K562 (cell line): Measurements from ENCODE around the gene MAD2L1BP. TPM values are rescaled to one million over a fixed set of nuclear protein-coding genes. Genes with fewer than 3 reads are reported as not detected.

Experiments used
- CHD7 ChIP-seq: fragments of 200-600 bp; sonication (generic); IDR thresholded peaks from one replicate; pipeline ENCODE4 v1.6.1; 2012; ENCODE audit warnings: mild to moderate bottlenecking, low read depth, low read length, inconsistent platforms
- FOXA1 ChIP-seq: fragments of 450-650 bp; IDR thresholded peaks from 2 replicates; pipeline ENCODE4 v1.6.1; 2016; ENCODE audit warnings: mild to moderate bottlenecking, borderline replicate concordance
- HDAC2 ChIP-seq: fragments of 450-650 bp; IDR thresholded peaks from 2 replicates; pipeline ENCODE4 v1.6.1; 2016; ENCODE audit warnings: mild to moderate bottlenecking
- KLF1 ChIP-seq: fragments of 450-650 bp; IDR thresholded peaks from 2 replicates; pipeline ENCODE4 v1.6.1; 2016; ENCODE audit warnings: missing genetic modification characterization, missing compliant biosample characterization
- NFYB ChIP-seq: IDR thresholded peaks from 2 replicates; pipeline ENCODE4 v1.6.1; 2011; ENCODE audit warnings: mild to moderate bottlenecking, moderate library complexity; ENCODE audit not compliant: insufficient read length; ENCODE audit errors: extremely low read depth
- SRF ChIP-seq, 2 experiments: fragments of 250-450, 450-650 bp in 1 of 2; sonication (Bioruptor Pico) in 1 of 2; sonication (generic) in 1 of 2; formaldehyde crosslinking; IDR thresholded peaks; 2 replicates each; pipeline versions ENCODE4 v1.5.0 to v1.5.1; 2020 to 2022; ENCODE audit warnings: mild to moderate bottlenecking in 1 of 2, missing genetic modification reagents in 1 of 2
- SUPT5H ChIP-seq: fragments of 450-650 bp; IDR thresholded peaks from 2 replicates; pipeline ENCODE4 v1.6.1; 2016
- ZNF165 ChIP-seq: fragments of 250-450 bp; sonication (Bioruptor Pico); IDR thresholded peaks from 2 replicates; pipeline ENCODE4 v1.4.0; 2020; ENCODE audit warnings: borderline replicate concordance
- polyA plus RNA-seq, 8 experiments: library from polyadenylated mRNA; depleted of rRNA in 4 of 8; stranded (reverse) in 5 of 8; unstranded in 3 of 8; fragments of >200 nt; fragmentation: Nextera tagmentation in 2 of 8; fragmentation: Illumina TruSeq in 1 of 8; extraction: Ambion mirVana in 2 of 8; extraction: Trizol in 1 of 8; gene quantifications; 2 replicates each; pipeline versions ENCODE4 v1.2.1 to v1.2.3, GENCODE V29; 2011 to 2014; ENCODE audit warnings: inconsistent platforms in 1 of 8, missing spikeins in 1 of 8
- total RNA-seq, 7 experiments: library from RNA; depleted of rRNA in 6 of 7; stranded (reverse); fragments of >200 nt in 6 of 7; fragmentation: Illumina TruSeq in 2 of 7; extraction: Trizol in 2 of 7; gene quantifications; 2 replicates each; pipeline versions ENCODE4 v1.2.1 to v1.2.3, GENCODE V29; 2011 to 2021; ENCODE audit warnings: low replicate concordance in 1 of 7
- TF ChIP-seq, protein P1 (sequence below): fragments of 450-650 bp; conservative IDR thresholded peaks from 2 replicates; pipeline ENCODE4 v1.6.1; 2016; ENCODE audit warnings: missing genetic modification characterization, low read depth, mild to moderate bottlenecking, missing compliant biosample characterization, moderate library complexity
- TF ChIP-seq, protein P2 (sequence below): IDR thresholded peaks from 2 replicates; pipeline ENCODE4 v1.6.1; 2014; ENCODE audit warnings: antibody characterized with exemption
- TF ChIP-seq, protein P3 (sequence below): fragments of 250-450 bp; sonication (Bioruptor Pico); IDR thresholded peaks from 2 replicates; pipeline ENCODE4 v1.8.0; 2021; ENCODE audit warnings: moderate library complexity, mild to moderate bottlenecking, inconsistent platforms

The MAD2L1BP gene
- total and polyA plus RNA-seq, 9 of the 15 experiments (the other 6 are each of a cell fraction or from before 2014, with no cell fraction given) = 69.7 to 321 (median 111) TPM

DNA sequence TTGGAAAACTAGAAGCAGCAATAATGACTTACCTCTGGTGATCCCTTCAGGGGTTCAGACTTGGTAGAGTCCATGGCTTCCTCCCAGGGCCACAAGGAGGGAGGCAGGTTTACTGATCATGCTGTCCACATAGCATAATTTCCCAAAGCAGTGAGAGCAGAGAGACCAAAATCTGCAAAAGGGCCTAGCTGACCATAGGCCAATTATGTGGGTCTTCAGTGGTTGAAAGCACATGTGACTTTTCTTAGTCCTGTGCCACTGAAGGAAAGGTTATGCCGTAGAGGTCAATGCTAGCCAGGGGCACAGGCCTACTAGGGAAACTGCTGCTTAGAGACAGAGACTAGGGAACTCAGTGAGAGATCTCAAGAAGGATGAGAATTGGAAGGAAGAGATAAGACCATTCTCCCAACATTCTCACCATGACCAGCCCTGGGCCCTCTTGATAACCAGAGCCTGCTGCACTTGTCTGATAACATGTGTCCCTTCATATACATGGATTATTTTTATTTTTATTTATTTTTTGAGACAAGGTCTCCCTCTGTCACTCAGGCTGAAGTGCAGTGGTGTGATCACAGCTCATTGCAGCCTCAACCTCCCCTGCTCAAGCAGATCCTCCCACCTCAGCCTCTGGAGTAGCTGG, 4.5 kb upstream of the MAD2L1BP start (continued):
- TF ChIP-seq FOXA1 (no peak), NFYB (no peak), KLF1 (no peak), CHD7 (no peak), SUPT5H (peak; percentile 71), ZNF165 (CRISPR knock-in tag) (peak; percentile 78), HDAC2 (peak; percentile 90; the same call in 1 of the 2 replicates), SRF (CRISPR knock-in tag; IDR thresholded peaks at IDR 0.05) (peak in 1 of 2 experiments; percentile 40; a peak in 3 of 4 replicates)
- TF ChIP-seq, protein P1, sequence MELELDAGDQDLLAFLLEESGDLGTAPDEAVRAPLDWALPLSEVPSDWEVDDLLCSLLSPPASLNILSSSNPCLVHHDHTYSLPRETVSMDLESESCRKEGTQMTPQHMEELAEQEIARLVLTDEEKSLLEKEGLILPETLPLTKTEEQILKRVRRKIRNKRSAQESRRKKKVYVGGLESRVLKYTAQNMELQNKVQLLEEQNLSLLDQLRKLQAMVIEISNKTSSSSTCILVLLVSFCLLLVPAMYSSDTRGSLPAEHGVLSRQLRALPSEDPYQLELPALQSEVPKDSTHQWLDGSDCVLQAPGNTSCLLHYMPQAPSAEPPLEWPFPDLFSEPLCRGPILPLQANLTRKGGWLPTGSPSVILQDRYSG = peak; percentile 93
- TF ChIP-seq, protein P2, sequence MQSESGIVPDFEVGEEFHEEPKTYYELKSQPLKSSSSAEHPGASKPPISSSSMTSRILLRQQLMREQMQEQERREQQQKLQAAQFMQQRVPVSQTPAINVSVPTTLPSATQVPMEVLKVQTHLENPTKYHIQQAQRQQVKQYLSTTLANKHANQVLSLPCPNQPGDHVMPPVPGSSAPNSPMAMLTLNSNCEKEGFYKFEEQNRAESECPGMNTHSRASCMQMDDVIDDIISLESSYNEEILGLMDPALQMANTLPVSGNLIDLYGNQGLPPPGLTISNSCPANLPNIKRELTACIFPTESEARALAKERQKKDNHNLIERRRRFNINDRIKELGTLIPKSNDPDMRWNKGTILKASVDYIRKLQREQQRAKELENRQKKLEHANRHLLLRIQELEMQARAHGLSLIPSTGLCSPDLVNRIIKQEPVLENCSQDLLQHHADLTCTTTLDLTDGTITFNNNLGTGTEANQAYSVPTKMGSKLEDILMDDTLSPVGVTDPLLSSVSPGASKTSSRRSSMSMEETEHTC = no peak
- TF ChIP-seq, protein P3, sequence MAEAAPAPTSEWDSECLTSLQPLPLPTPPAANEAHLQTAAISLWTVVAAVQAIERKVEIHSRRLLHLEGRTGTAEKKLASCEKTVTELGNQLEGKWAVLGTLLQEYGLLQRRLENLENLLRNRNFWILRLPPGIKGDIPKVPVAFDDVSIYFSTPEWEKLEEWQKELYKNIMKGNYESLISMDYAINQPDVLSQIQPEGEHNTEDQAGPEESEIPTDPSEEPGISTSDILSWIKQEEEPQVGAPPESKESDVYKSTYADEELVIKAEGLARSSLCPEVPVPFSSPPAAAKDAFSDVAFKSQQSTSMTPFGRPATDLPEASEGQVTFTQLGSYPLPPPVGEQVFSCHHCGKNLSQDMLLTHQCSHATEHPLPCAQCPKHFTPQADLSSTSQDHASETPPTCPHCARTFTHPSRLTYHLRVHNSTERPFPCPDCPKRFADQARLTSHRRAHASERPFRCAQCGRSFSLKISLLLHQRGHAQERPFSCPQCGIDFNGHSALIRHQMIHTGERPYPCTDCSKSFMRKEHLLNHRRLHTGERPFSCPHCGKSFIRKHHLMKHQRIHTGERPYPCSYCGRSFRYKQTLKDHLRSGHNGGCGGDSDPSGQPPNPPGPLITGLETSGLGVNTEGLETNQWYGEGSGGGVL = no peak
